ENCODE measurements around the gene BAD. TPM values are rescaled to one million over a fixed set of nuclear protein-coding genes. Genes with fewer than 3 reads are reported as not detected.
A peak's percentile ranks its signal among the peaks of the same experiment; 100 is the strongest.

The BAD gene
- total and polyA plus RNA-seq, 2 of the 13 experiments (the other 11 are each of a cell fraction or from before 2014, with no cell fraction given) = 17.9 to 28.5 TPM

- peak; percentile 42; the same call in 1 of the 2 replicates for TF ChIP-seq TFDP2 (CRISPR knock-in tag; IDR thresholded peaks at IDR 0.05)
- peak; percentile 82 for TF ChIP-seq ELF3 (CRISPR knock-in tag; IDR thresholded peaks at IDR 0.05)
- no peak for TF ChIP-seq NFE2L2 (IDR thresholded peaks at IDR 0.05; ENCODE audit: low read length)
- TF ChIP-seq ZNF639 (CRISPR knock-in tag; conservative IDR thresholded peaks at IDR 0.05) = peak; percentile 79; the same call in 1 of the 2 replicates
- no peak for TF ChIP-seq NR2C2 (CRISPR knock-in tag; IDR thresholded peaks at IDR 0.05; ENCODE audit: borderline replicate concordance)
- TF ChIP-seq RCOR2 (CRISPR knock-in tag; IDR thresholded peaks at IDR 0.05) = no peak
- no peak for TF ChIP-seq WIZ (CRISPR knock-in tag; IDR thresholded peaks at IDR 0.05)
- TF ChIP-seq ZNF468 (CRISPR knock-in tag; IDR thresholded peaks at IDR 0.05) = no peak
- TF ChIP-seq ZNF720 (CRISPR knock-in tag; IDR thresholded peaks at IDR 0.05) = no peak
- TF ChIP-seq ZNF615 (CRISPR knock-in tag; IDR thresholded peaks at IDR 0.05; ENCODE audit: borderline replicate concordance) = no peak
- TF ChIP-seq KDM5A (IDR thresholded peaks at IDR 0.05; ENCODE audit: borderline replicate concordance, low read length) = no peak
- TF ChIP-seq TERF1 (CRISPR knock-in tag; IDR thresholded peaks at IDR 0.05) = no peak
- TF ChIP-seq POLR2A (IDR thresholded peaks at IDR 0.05; ENCODE audit: insufficient read depth in 1 of 2, low read depth in 2 of 2, low read length in 2 of 2) = no peak
- no peak for TF ChIP-seq PTBP1 (IDR thresholded peaks at IDR 0.05; ENCODE audit: low read depth, low read length, poor library complexity, severe bottlenecking)
- no peak for TF ChIP-seq PAX8 (CRISPR knock-in tag; IDR thresholded peaks at IDR 0.05; ENCODE audit: borderline replicate concordance)
- TF ChIP-seq ZNF549 (CRISPR knock-in tag; IDR thresholded peaks at IDR 0.05) = no peak
- no peak for TF ChIP-seq ZC3H4 (CRISPR knock-in tag; IDR thresholded peaks at IDR 0.05; ENCODE audit: borderline replicate concordance)
- peak; percentile 81; the same call in 1 of the 2 replicates for TF ChIP-seq ETV5 (CRISPR knock-in tag; IDR thresholded peaks at IDR 0.05; ENCODE audit: borderline replicate concordance)
- TF ChIP-seq MXD3 (CRISPR knock-in tag; IDR thresholded peaks at IDR 0.05) = peak; percentile 75; the same call in 1 of the 2 replicates
- TF ChIP-seq ZSCAN30 (CRISPR knock-in tag; IDR thresholded peaks at IDR 0.05) = no peak
- TF ChIP-seq SRY (CRISPR knock-in tag; IDR thresholded peaks at IDR 0.05) = no peak
- TF ChIP-seq ZNF556 (CRISPR knock-in tag; IDR thresholded peaks at IDR 0.05; ENCODE audit: borderline replicate concordance) = no peak
- no peak for TF ChIP-seq SNRNP70 (IDR thresholded peaks at IDR 0.05; ENCODE audit: low read depth, low read length)
- TF ChIP-seq ZNF501 (CRISPR knock-in tag; IDR thresholded peaks at IDR 0.05) = 0 out of 2 replicates have a peak, but pooled peaks have one; percentile 11
- no peak for TF ChIP-seq STAT5B (CRISPR knock-in tag; IDR thresholded peaks at IDR 0.05)
- TF ChIP-seq ZNF850 (CRISPR knock-in tag; conservative IDR thresholded peaks at IDR 0.05) = no peak
- TF ChIP-seq CHD2 (IDR thresholded peaks at IDR 0.05; ENCODE audit: low read depth, low read length) = no peak
Measured at GRCh38 chr11:64234647-64235379, 49.7 kb downstream of the BAD start (continued).
